HEK293T (cell line): ENCODE data around the gene PRPF6.

Experiments
- CTCF ChIA-PET: fragments of 350-600 bp; formaldehyde crosslinking; extraction: SDS; loops from one replicate; lab custom pipeline; 2021; ENCODE audit warnings: antibody characterized with exemption, inconsistent platforms; lab: Yijun Ruan, JAX
- POLR2A ChIA-PET: fragments of 350-600 bp; formaldehyde crosslinking; extraction: SDS; loops from one replicate; lab custom pipeline; 2020; ENCODE audit warnings: antibody characterized with exemption, inconsistent platforms; lab: Yijun Ruan, JAX
- DNase-seq: peaks from one replicate; pipeline ENCODE4 v3.0.0; 2012; ENCODE audit warnings: mixed read lengths; ENCODE audit errors: extremely low spot score
- ARNT ChIP-seq: fragments of 450-650 bp; IDR thresholded peaks from 2 replicates; pipeline ENCODE4 v1.6.1; 2017; ENCODE audit warnings: mild to moderate bottlenecking
- BHLHE40 ChIP-seq: fragments of 450-650 bp; IDR thresholded peaks from 2 replicates; pipeline ENCODE4 v1.6.1; 2016; ENCODE audit warnings: mild to moderate bottlenecking, moderate library complexity, borderline replicate concordance
- CTBP1 ChIP-seq: fragments of 450-650 bp; IDR thresholded peaks from 2 replicates; pipeline ENCODE4 v1.6.1; 2016; ENCODE audit warnings: borderline replicate concordance
- ELF4 ChIP-seq: fragments of 450-650 bp; IDR thresholded peaks from 2 replicates; pipeline ENCODE4 v1.6.1; 2017; ENCODE audit warnings: antibody characterized with exemption
- FOXA1 ChIP-seq: fragments of 450-650 bp; IDR thresholded peaks from 2 replicates; pipeline ENCODE4 v1.6.1; 2016; ENCODE audit warnings: mild to moderate bottlenecking
- FOXK2 ChIP-seq: fragments of 450-650 bp; IDR thresholded peaks from 2 replicates; pipeline ENCODE4 v1.6.1; 2016; ENCODE audit warnings: mild to moderate bottlenecking
- FOXM1 ChIP-seq: fragments of 450-650 bp; IDR thresholded peaks from 2 replicates; pipeline ENCODE4 v1.6.1; 2017; ENCODE audit warnings: mild to moderate bottlenecking, borderline replicate concordance
- HDGF ChIP-seq: fragments of 450-650 bp; IDR thresholded peaks from 2 replicates; pipeline ENCODE4 v1.6.1; 2017; ENCODE audit warnings: antibody characterized with exemption, borderline replicate concordance
- L3MBTL2 ChIP-seq: fragments of 450-650 bp; conservative IDR thresholded peaks from 2 replicates; pipeline ENCODE4 v1.6.1; 2016; ENCODE audit warnings: mild to moderate bottlenecking
- LEF1 ChIP-seq: fragments of 450-650 bp; IDR thresholded peaks from 2 replicates; pipeline ENCODE4 v1.6.1; 2017; ENCODE audit warnings: mild to moderate bottlenecking, borderline replicate concordance
- NFRKB ChIP-seq: fragments of 450-650 bp; IDR thresholded peaks from 2 replicates; pipeline ENCODE4 v1.6.1; 2016; ENCODE audit warnings: mild to moderate bottlenecking, moderate library complexity
- SP1 ChIP-seq: fragments of 450-650 bp; IDR thresholded peaks from 2 replicates; pipeline ENCODE4 v1.6.1; 2017
- SUZ12 ChIP-seq: fragments of 450-650 bp; IDR thresholded peaks from 2 replicates; pipeline ENCODE4 v1.6.1; 2016; ENCODE audit warnings: mild to moderate bottlenecking
- TARDBP ChIP-seq: fragments of 450-650 bp; IDR thresholded peaks from 2 replicates; pipeline ENCODE4 v1.6.1; 2016
- ZNF384 ChIP-seq: fragments of 450-650 bp; IDR thresholded peaks from 2 replicates; pipeline ENCODE4 v1.6.1; 2016
- TF ChIP-seq, protein P1 (sequence below): fragments of 450-650 bp; IDR thresholded peaks from 2 replicates; pipeline ENCODE4 v1.6.1; 2016

Gene PRPF6

DNA sequence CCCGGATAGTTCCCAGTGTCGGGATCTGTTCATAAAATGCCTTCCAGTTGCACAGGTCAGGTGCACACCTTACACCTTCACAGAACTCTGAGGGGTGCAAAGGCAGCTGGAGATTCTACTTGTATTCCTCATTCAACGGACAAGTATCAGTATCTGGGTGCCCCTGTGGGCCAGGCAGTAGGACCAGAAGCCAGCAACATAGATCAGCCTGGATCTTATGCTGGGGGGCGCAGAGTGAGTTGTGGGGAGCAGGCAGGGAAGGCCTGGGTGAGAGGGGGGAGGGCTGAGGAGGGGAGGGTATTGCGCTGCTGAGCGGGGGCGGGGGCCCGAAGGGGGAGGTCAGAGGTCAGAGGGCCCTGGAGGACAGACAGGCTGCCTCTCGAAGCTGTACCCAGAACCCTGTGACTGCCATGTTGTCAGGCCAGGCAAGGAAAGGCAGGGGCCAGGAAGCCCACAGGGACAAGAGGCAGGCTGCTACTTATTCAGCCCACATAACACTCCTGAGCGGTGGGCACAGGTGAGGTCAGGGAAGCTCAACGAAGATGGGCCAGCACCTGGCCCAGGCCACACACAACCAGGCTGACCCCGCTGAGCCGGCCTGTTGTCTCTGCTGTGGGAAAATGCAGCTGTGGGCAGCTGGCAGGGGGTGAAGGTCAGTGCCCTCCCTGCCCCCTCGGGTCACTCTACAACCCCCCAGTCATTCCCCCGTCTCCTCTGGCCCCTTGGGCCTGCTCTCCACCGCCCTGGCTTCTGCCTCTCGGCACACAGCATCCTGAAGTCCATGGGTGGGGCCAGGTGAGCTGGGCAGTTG, 100.1 kb downstream of the PRPF6 start:
- no peak for TF ChIP-seq FOXM1
- no peak for TF ChIP-seq SP1
- no peak for TF ChIP-seq LEF1
- TF ChIP-seq TARDBP: no peak
- no peak for TF ChIP-seq FOXK2
- TF ChIP-seq SUZ12: no peak
- no peak for TF ChIP-seq NFRKB
- TF ChIP-seq, protein P1, sequence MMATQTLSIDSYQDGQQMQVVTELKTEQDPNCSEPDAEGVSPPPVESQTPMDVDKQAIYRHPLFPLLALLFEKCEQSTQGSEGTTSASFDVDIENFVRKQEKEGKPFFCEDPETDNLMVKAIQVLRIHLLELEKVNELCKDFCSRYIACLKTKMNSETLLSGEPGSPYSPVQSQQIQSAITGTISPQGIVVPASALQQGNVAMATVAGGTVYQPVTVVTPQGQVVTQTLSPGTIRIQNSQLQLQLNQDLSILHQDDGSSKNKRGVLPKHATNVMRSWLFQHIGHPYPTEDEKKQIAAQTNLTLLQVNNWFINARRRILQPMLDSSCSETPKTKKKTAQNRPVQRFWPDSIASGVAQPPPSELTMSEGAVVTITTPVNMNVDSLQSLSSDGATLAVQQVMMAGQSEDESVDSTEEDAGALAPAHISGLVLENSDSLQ: no peak
- no peak for TF ChIP-seq ZNF384
- no peak for TF ChIP-seq BHLHE40
- ChIA-PET POLR2A (interaction anchor here (5.3 kb wide), 1 partner anchor 19 kb away, joined by 38 read pairs; the partner anchor contains the start of gene TCEA2), CTCF (interaction anchor here (0.6 kb wide), 1 partner anchor 41 kb away, joined by 4 read pairs; no protein-coding TSS in a partner anchor)
- DNase-seq: no peak

DNA sequence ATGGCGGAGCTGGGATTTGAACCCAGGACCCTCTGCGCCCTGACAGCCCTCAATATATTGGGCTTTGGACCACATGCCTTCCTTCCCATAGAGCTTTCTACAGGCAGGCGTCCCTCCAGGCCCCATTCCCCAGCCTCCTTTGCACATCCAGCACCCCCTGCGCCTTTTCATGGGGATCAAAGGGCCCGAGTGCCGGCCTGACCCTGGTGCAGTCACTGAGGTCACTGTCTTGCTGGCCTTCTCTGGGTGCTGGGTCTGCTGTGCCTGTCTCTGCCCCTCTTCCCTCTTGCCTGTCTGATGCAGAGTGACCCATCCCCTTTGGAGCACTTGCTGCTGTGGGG, 100.7 kb downstream of the PRPF6 start:
- ChIA-PET POLR2A (interaction anchor here (5.3 kb wide), 1 partner anchor 19 kb away, joined by 38 read pairs; the partner anchor contains the start of gene TCEA2), CTCF (interaction anchor here (0.6 kb wide), 2 partner anchors 24 to 42 kb away, joined by 3 to 4 read pairs; no protein-coding TSS in a partner anchor)
- TF ChIP-seq SP1: no peak
- no peak for TF ChIP-seq TARDBP
- no peak for TF ChIP-seq CTBP1
- TF ChIP-seq FOXK2: no peak
- TF ChIP-seq ZNF384: no peak
- no peak for TF ChIP-seq HDGF
- no peak for TF ChIP-seq FOXM1
- no peak for DNase-seq

DNA sequence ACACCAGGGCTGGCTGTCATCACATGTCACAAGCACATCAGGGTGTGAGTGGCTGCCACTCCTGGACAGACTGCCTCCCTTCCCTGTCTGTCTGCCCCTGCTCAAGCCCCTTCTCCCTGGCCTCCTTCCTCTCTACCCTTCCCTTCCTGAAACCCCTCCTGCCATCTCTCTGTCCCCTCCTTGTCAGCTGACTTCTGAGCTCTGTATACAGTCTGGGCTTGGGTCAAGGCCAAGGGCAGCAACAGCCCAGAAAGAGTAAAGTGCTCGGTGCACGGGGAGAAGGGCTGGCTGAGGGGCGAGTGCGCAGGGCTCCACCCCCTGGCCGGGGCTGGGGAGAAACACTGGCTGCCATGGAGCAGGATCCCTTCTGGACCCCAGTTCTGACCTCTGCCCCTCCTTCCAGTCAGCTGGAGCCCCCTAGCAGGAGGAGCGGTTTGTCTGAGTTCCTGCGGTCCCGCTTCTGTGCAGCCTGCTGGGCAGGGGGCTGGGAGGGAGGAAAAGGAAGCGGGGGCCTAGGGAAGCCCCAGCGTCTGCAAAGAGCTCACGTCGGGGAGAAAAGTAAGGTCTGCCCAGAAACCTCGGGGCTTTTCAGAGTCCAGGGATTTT, 101.3 kb downstream of the PRPF6 start:
- ChIA-PET POLR2A (interaction anchor here (5.3 kb wide), 1 partner anchor 20 kb away, joined by 38 read pairs; the partner anchor contains the start of gene TCEA2), CTCF (interaction anchor here (0.6 kb wide), 1 partner anchor 25 kb away, joined by 3 read pairs; no protein-coding TSS in a partner anchor)
- no peak for TF ChIP-seq FOXA1
- TF ChIP-seq SP1: no peak
- no peak for TF ChIP-seq ELF4
- no peak for TF ChIP-seq L3MBTL2
- no peak for TF ChIP-seq HDGF
- TF ChIP-seq, protein P1: no peak; the same call in 1 of the 2 replicates
- no peak for TF ChIP-seq ARNT
- TF ChIP-seq ZNF384: no peak
- TF ChIP-seq TARDBP: no peak
- no peak for TF ChIP-seq FOXM1
- no peak for DNase-seq
